SK-N-SH (cell line): Measurements from ENCODE around the gene LYL1. TPM values are rescaled to one million over a fixed set of nuclear protein-coding genes. Genes with fewer than 3 reads are reported as not detected.
A peak's percentile ranks its signal among the peaks of the same experiment; 100 is the strongest.

Source experiments
- CTCF ChIA-PET: fragments of 300-600, 350-600 bp; formaldehyde crosslinking; extraction: SDS; loops from one replicate; lab custom pipeline; 2021; lab: Yijun Ruan, JAX
- POLR2A ChIA-PET: fragments of 350-600 bp; sonication (Branson Sonifier 250); formaldehyde crosslinking; extraction: SDS; loops from one replicate; lab custom pipeline; 2020; ENCODE audit warnings: antibody characterized with exemption, inconsistent platforms; lab: Yijun Ruan, JAX
- DNase-seq: peaks from one replicate; pipeline ENCODE4 v3.0.0; 2012
- H2AFZ ChIP-seq: fragments of 200-600 bp; sonication (generic); 2 replicates; pipeline ENCODE4 v1.8.1; 2016; ENCODE audit warnings: antibody characterized with exemption, mild to moderate bottlenecking, low read depth
- H3F3A ChIP-seq: fragments of 200-600 bp; sonication (generic); replicated peaks from 2 replicates; pipeline ENCODE3; 2016; ENCODE audit warnings: antibody characterized with exemption, mild to moderate bottlenecking; ENCODE audit not compliant: insufficient read depth
- H3K27ac ChIP-seq, 2 experiments: fragments of 200-500 bp in 1 of 2; fragments of 200-600 bp in 1 of 2; sonication (Bioruptor generic) in 1 of 2; sonication (generic), shearing (Covaris generic) in 1 of 2; 2 replicates each; pipeline versions ENCODE4 v1.5.1 to v1.6.1; 2014 to 2016; ENCODE audit warnings: low read depth in 2 of 2, inconsistent platforms in 1 of 2, low read length in 1 of 2, mild to moderate bottlenecking in 1 of 2, mixed read lengths in 1 of 2
- H3K27me3 ChIP-seq: fragments of 200-600 bp; sonication (generic), shearing (Covaris generic); 2 replicates; pipeline ENCODE4 v1.6.1; 2016; ENCODE audit warnings: mixed run types; ENCODE audit not compliant: insufficient read depth
- H3K36me3 ChIP-seq, 2 experiments: fragments of 200-500 bp in 1 of 2; fragments of 200-600 bp in 1 of 2; sonication (Bioruptor generic) in 1 of 2; sonication (generic) in 1 of 2; replicated peaks in 1 of 2; 2 replicates each; pipeline versions ENCODE3 to v1.5.1; 2014 to 2016; ENCODE audit warnings: low read length in 1 of 2, mild to moderate bottlenecking in 1 of 2; ENCODE audit not compliant: insufficient read depth in 2 of 2, control insufficient read depth in 1 of 2
- H3K4me1 ChIP-seq, 2 experiments: fragments of 200-500 bp in 1 of 2; fragments of 200-600 bp in 1 of 2; sonication (Bioruptor generic) in 1 of 2; sonication (generic), shearing (Covaris generic) in 1 of 2; 2 replicates each; pipeline versions ENCODE4 v1.5.1 to v1.6.1; 2014 to 2016; ENCODE audit warnings: low read depth in 1 of 2, low read length in 1 of 2, mixed run types in 1 of 2; ENCODE audit not compliant: insufficient read depth in 2 of 2, control insufficient read depth in 1 of 2
- H3K4me2 ChIP-seq: fragments of 200-600 bp; sonication (generic), shearing (Covaris generic); 2 replicates; pipeline ENCODE4 v1.6.1; 2017; ENCODE audit warnings: mixed run types
- H3K4me3 ChIP-seq, 2 experiments: fragments of 200-500 bp in 1 of 2; fragments of 200-600 bp in 1 of 2; sonication (Bioruptor generic) in 1 of 2; sonication (generic), shearing (Covaris generic) in 1 of 2; 2 replicates each; pipeline versions ENCODE4 v1.5.1 to v1.8.1; 2014 to 2016; ENCODE audit warnings: low read depth in 2 of 2, inconsistent platforms in 1 of 2, low read length in 1 of 2, mild to moderate bottlenecking in 1 of 2, mixed read lengths in 1 of 2, moderate library complexity in 1 of 2
- H3K79me2 ChIP-seq: fragments of 200-600 bp; sonication (generic); 2 replicates; pipeline ENCODE4 v1.8.1; 2017; ENCODE audit warnings: mild to moderate bottlenecking; ENCODE audit not compliant: insufficient read depth
- H3K9ac ChIP-seq: fragments of 200-600 bp; sonication (generic); 2 replicates; pipeline ENCODE4 v1.6.1; 2017; ENCODE audit warnings: mixed run types
- H3K9me2 ChIP-seq: fragments of 200-600 bp; sonication (generic); 2 replicates; pipeline ENCODE4 v1.6.1; 2017; ENCODE audit warnings: mixed run types
- H3K9me3 ChIP-seq: fragments of 200-600 bp; sonication (generic); 2 replicates; pipeline ENCODE4 v1.6.1; 2017; ENCODE audit warnings: mixed run types, mild to moderate bottlenecking, moderate library complexity
- H4K20me1 ChIP-seq: fragments of 200-600 bp; sonication (generic); 2 replicates; pipeline ENCODE4 v1.6.1; 2017; ENCODE audit warnings: mild to moderate bottlenecking, mixed run types; ENCODE audit not compliant: insufficient read depth
- ELF1 ChIP-seq: IDR thresholded peaks from 2 replicates; pipeline ENCODE4 v1.4.0; 2012
- EP300 ChIP-seq, 2 experiments: IDR thresholded peaks; 2 replicates each; pipeline versions ENCODE4 v1.4.0 to v1.6.1; 2012; ENCODE audit warnings: borderline replicate concordance in 1 of 2, low read depth in 1 of 2, low read length in 1 of 2
- FOXJ3 ChIP-seq: sonication (generic); formaldehyde crosslinking; IDR thresholded peaks from 2 replicates; pipeline ENCODE4 v1.5.1; 2020; ENCODE audit warnings: mild to moderate bottlenecking, missing genetic modification reagents
- FOXM1 ChIP-seq: IDR thresholded peaks from 2 replicates; pipeline ENCODE4 v1.4.0; 2012; ENCODE audit warnings: low read depth, mild to moderate bottlenecking
- GATA2 ChIP-seq: sonication (generic); formaldehyde crosslinking; IDR thresholded peaks from 2 replicates; pipeline ENCODE4 v1.5.0; 2020; ENCODE audit warnings: mild to moderate bottlenecking, missing genetic modification reagents
- IRF3 ChIP-seq: fragments of 150-350 bp; IDR thresholded peaks from 2 replicates; pipeline ENCODE4 v1.6.1; 2016; ENCODE audit warnings: mild to moderate bottlenecking, low read depth, low read length
- JUND ChIP-seq: IDR thresholded peaks from 2 replicates; pipeline ENCODE4 v1.4.0; 2012
- MAX ChIP-seq: IDR thresholded peaks from 2 replicates; pipeline ENCODE4 v1.4.0; 2012; ENCODE audit warnings: low read depth
- NFIC ChIP-seq: IDR thresholded peaks from 2 replicates; pipeline ENCODE4 v1.4.0; 2012; ENCODE audit warnings: borderline replicate concordance
- NRF1 ChIP-seq: IDR thresholded peaks from 2 replicates; pipeline ENCODE4 v1.6.1; 2012; ENCODE audit warnings: low read depth, mild to moderate bottlenecking, low read length
- POLR2AphosphoS5 ChIP-seq: IDR thresholded peaks from 2 replicates; pipeline ENCODE4 v1.6.1; 2012; ENCODE audit warnings: low read depth, low read length
- RAD21 ChIP-seq: IDR thresholded peaks from 2 replicates; pipeline ENCODE4 v1.6.1; 2012; ENCODE audit warnings: mild to moderate bottlenecking, low read length
- RFX5 ChIP-seq: IDR thresholded peaks from 2 replicates; pipeline ENCODE4 v1.6.1; 2012; ENCODE audit warnings: mild to moderate bottlenecking, improper control_type of control experiment, low read length
- RXRA ChIP-seq: IDR thresholded peaks from 2 replicates; pipeline ENCODE4 v1.4.0; 2012; ENCODE audit warnings: low read depth, mild to moderate bottlenecking, borderline replicate concordance
- SMC3 ChIP-seq: IDR thresholded peaks from 2 replicates; pipeline ENCODE4 v1.6.1; 2012; ENCODE audit warnings: low read depth, low read length, improper control_type of control experiment
- USF2 ChIP-seq: fragments of 150-350 bp; IDR thresholded peaks from 2 replicates; pipeline ENCODE4 v1.6.1; 2017; ENCODE audit warnings: antibody characterized with exemption, low read length, low read depth, borderline replicate concordance
- ZBTB33 ChIP-seq: IDR thresholded peaks from 2 replicates; pipeline ENCODE4 v1.4.0; 2012; ENCODE audit warnings: low read depth, borderline replicate concordance
- WGBS: methylation state at CpG from one replicate; pipeline ENCODE4 v1.1.6; 2017; ENCODE audit warnings: low lambda C conversion rate; 5-methylcytosine and 5-hydroxymethylcytosine counted together
- polyA plus RNA-seq, 3 experiments: library from polyadenylated mRNA; depleted of rRNA; stranded (reverse); fragments of >200 nt; gene quantifications; 2 replicates each; pipeline ENCODE4 v1.2.3, GENCODE V29; 2012

LYL1 gene
- polyA plus RNA-seq, 1 of the 3 experiments (the other 2 are of a cell fraction): 2.2 TPM

GRCh38 chr19:13053761-13054625 is 48.7 kb downstream of the LYL1 start (continued):
- TF ChIP-seq EP300 (IDR thresholded peaks at IDR 0.05; ENCODE audit: borderline replicate concordance in 1 of 2, low read depth in 1 of 2, low read length in 1 of 2): peak; percentile 39 to 94; a peak in 3 of 4 replicates
- TF ChIP-seq NFIC: peak; percentile 98
- TF ChIP-seq MAX: peak; percentile 82; the same call in 1 of the 2 replicates
- TF ChIP-seq IRF3: no peak
- no peak for TF ChIP-seq ELF1

- Histone ChIP-seq H3K79me2 (peaks cover 42% of the 10 kb centered on the region; the same call in 1 of the 2 replicates), H3K9me2 (no peaks in the 10 kb centered on the region), H3K9ac (peak overlapping the region; percentile 93), H2AFZ (no peak overlapping the region), H3K36me3 (no peaks in the 10 kb centered on the region), H3K4me2 (peak overlapping the region; percentile 88), H3K9me3 (no peaks in the 10 kb centered on the region), H3K4me1 (peaks cover 76 to 84% of the 10 kb centered on the region in 2 experiments), H3K4me3 (peak overlapping the region in 1 of 2 experiments; percentile 3; a peak in 1 of 4 replicates), H3K27ac (peak overlapping the region; percentile 100), H3F3A (peaks cover 32% of the 10 kb centered on the region), H4K20me1 (no peaks in the 10 kb centered on the region), H3K27me3 (no peaks in the 10 kb centered on the region)
- WGBS: 87% methylated on average over 3 of the region's 3 CpGs
- TF ChIP-seq RFX5: no peak
- no peak for TF ChIP-seq RAD21
- TF ChIP-seq MAX: no peak
- no peak for TF ChIP-seq GATA2 (CRISPR knock-in tag)
- ChIA-PET CTCF (interaction anchor here (0.8 to 35.2 kb wide), 12 partner anchors 8 to 88 kb away, joined by 3 to 506 read pairs (median 12); partner anchors contain the start of gene DAND5), POLR2A (interaction anchor here (0.5 to 1.2 kb wide), 4 partner anchors 20 to 262 kb away, joined by 3 read pairs; partner anchors contain the start of genes GCDH and JUNB)
- no peak for DNase-seq
These were observed 49.4 kb downstream of the LYL1 start for GRCh38 chr19:13053238-13053637.

GRCh38 chr19:13052447-13053175 is 50.0 kb downstream of the LYL1 start:
- Histone ChIP-seq H3K4me3 (no peak overlapping the region), H4K20me1 (no peaks in the 10 kb centered on the region), H2AFZ (no peak overlapping the region), H3K9me2 (no peaks in the 10 kb centered on the region), H3K9ac (peak overlapping the region; percentile 93), H3F3A (peaks cover 32% of the 10 kb centered on the region), H3K79me2 (peaks cover 46% of the 10 kb centered on the region; the same call in 1 of the 2 replicates), H3K4me1 (peaks cover 70 to 78% of the 10 kb centered on the region in 2 experiments), H3K4me2 (peak overlapping the region; percentile 88; the same call in 1 of the 2 replicates), H3K27ac (peak overlapping the region; percentile 100; a peak in 3 of 4 replicates), H3K9me3 (no peaks in the 10 kb centered on the region), H3K36me3 (no peaks in the 10 kb centered on the region), H3K27me3 (no peaks in the 10 kb centered on the region)
- ChIA-PET CTCF (interaction anchor here (0.8 to 35.2 kb wide), 9 partner anchors 9 to 87 kb away, joined by 3 to 506 read pairs (median 6); no protein-coding TSS in a partner anchor), POLR2A (interaction anchor here (1.2 kb wide), 1 partner anchor 19 kb away, joined by 3 read pairs; no protein-coding TSS in a partner anchor)
- 92% methylated on average over 9 of the region's 12 CpGs for WGBS
- DNase-seq: no peak
- no peak for TF ChIP-seq NFIC
- no peak for TF ChIP-seq RAD21
- TF ChIP-seq FOXM1: no peak
- no peak for TF ChIP-seq RXRA
- TF ChIP-seq NRF1: no peak
- no peak for TF ChIP-seq USF2
- TF ChIP-seq EP300 (IDR thresholded peaks at IDR 0.05; ENCODE audit: borderline replicate concordance in 1 of 2, low read depth in 1 of 2, low read length in 1 of 2): no peak
- no peak for TF ChIP-seq SMC3
- no peak for TF ChIP-seq POLR2AphosphoS5
- no peak for TF ChIP-seq JUND
- TF ChIP-seq FOXJ3: no peak
- no peak for TF ChIP-seq ZBTB33
